Left ventricle myocardium superior (tissue), 1 donor: ENCODE results near the gene GABRB3. TPM values are rescaled to one million over a fixed set of nuclear protein-coding genes. Genes with fewer than 3 reads are reported as not detected.

Source experiments
- ATAC-seq: fragments of 200-7000 bp; cut with Tn5 transposase; one replicate; pipeline ENCODE4 v1.9.1; 2020; ENCODE audit warnings: mild to moderate bottlenecking, moderate library complexity
- DNase-seq: peaks from one replicate; pipeline ENCODE4 v3.0.0-alpha.2; 2020
- intact Hi-C: fragments of 100-400 bp; cut with micrococcal nuclease; formaldehyde crosslinking; loops from one replicate; pipeline ENCODE4 v1.11.0; 2022
- total RNA-seq: library from RNA; stranded (reverse); fragmentation: NEBNext Ultra II Directional; extraction: Animal tissue kit (Norgen Biotek cat#: 25700); gene quantifications from one replicate; pipeline ENCODE4 v1.2.1, GENCODE V29; 2021
- donor health status: DM: no; HTN: yes; CAD: no; lungs with severe emphysema.

Gene GABRB3
- total RNA-seq, 1 donor from 2014 or later, result 4.5 TPM

- DNase-seq, result no peak
- intact Hi-C loops, result no loop called here
- no peak for ATAC-seq
These were observed 190.0 kb downstream of the GABRB3 start for GRCh38 chr15:26582840-26583239.

- ATAC-seq, result no peak
These were observed 191.9 kb downstream of the GABRB3 start for GRCh38 chr15:26580943-26581342.

DNA sequence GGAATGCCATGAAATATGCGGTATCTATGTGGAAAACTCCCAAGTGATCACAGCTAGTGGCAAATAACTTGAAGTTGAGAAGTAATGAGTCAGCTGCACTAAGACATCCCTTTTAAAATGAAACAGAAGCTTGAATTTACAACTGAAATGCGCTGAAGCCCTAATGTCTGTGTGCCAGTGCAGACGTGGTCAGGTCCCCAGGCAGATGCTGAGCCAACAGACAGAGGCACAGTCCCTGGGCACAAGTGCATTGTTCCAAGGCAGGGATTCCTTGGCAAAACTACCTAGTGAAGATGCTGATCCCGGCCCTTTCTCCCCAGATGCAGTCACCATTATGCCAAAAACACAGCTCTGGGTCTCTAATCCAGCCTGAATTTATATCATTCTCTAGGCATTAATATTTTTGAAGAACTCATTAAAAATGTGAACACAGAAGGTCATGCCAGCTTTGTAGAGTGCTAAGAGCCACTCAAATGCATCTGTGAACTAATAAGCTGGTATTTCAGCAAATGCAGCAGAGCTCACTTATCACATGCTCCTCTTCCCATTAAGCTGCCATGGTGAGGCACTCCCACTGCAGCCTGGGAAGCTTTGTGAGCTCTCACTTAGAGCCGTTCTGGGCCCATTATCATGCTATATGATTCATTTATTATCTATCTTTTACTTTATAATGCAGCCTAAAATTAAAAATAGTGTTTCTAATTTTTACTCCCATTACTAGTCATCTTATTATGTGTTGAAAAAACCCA, 200.1 kb downstream of the GABRB3 start:
- intact Hi-C loops, result no loop called here

More at GRCh38 chr15:26580943-26581342, 191.9 kb downstream of the GABRB3 start:
- intact Hi-C loops, result no loop called here
- no peak for DNase-seq

GRCh38 chr15:26571346-26571745, 201.5 kb downstream of the GABRB3 start:
- DNase-seq (no peak), ATAC-seq (no peak)
- intact Hi-C loops, result no loop called here

More for the DNA sequence above, 200.1 kb downstream of the GABRB3 start:
- no peak for ATAC-seq
- no peak for DNase-seq

DNA sequence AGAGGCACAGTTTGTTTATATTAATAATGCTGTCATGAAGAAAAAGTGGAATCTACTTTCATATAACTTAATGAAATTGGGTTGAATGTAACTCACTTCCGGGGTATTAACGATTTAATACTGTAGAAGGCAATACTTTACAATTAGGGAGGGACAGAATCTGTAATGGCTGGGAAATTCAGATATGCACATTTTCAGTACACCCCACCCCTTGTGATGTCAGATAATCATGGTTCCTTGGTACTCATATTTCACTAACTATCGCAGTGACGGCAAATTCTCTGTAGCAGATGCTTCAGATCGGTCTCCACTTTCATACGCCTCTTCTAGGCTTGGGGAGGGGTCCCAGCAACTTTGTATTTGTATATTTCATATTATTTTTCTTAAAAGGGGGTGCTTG, 207.3 kb downstream of the GABRB3 start:
- ATAC-seq, result no peak
- intact Hi-C loops, result no loop called here
- DNase-seq, result no peak

- DNase-seq (no peak), ATAC-seq (no peak)
- intact Hi-C loops, result no loop called here
These were observed 208.5 kb downstream of the GABRB3 start for GRCh38 chr15:26564361-26564760.

GRCh38 chr15:26562336-26562735, 210.5 kb downstream of the GABRB3 start:
- intact Hi-C loops, result no loop called here
- DNase-seq (peak; percentile 42), ATAC-seq (peak; percentile 86)

DNA sequence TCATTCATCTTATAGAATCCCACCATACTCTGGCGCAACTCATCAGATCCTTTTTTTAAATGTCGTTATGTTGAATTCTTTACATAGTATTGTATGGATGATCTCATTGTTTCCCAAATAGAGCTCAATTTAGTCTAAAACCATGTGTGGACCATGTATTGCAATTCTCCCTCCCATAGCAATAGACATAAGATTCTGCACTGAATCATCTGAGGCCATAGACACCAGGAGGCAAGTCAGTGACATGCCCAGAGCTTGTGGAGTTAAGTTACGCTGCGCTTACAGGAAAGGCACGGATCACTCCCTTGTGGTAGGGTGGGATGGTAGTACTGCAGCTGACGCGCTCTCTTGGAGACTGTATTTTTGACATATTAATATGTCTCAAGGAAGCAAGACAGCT, 211.0 kb downstream of the GABRB3 start:
- DNase-seq (no peak), ATAC-seq (no peak)
- intact Hi-C loops, result no loop called here

DNA sequence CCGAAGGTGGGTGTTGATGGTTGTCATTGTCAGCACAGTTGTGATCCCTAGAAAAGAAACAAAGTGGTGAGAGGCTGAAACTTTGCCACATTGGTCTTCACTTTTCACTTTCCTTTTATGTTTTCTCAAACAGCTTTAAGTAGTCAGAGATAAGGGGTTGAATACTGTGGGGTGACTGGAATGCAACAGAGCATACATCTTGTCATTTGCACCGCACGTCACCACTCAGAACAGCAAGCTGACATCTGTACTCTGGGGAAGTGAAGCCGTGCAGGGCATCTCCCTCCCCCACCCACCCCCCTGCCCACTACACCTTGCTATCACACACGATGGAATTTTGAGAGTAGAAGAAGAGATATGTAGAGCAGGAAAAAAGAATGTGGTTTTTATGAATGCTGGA, 211.7 kb downstream of the GABRB3 start:
- peak; percentile 96 for ATAC-seq
- intact Hi-C loops, result no loop called here
- DNase-seq, result peak; percentile 32

DNA sequence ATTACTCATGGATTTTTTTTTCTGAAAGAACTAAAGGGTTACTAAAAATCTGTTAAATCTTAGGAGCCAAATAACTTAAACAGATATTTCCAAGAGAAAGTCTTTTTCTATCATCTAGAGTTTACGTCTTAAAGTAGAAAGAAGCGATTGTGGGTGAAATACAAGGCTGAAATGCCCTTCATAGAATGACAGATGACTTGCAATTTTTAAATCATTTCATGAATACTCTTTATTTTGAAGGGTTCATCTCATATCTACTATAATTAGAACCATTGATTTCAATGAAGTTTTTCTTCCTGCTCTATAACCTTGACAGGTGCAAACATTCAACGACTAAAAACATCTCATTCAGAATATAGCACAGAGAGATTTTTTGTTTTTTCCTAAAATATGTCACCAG, 217.0 kb downstream of the GABRB3 start:
- DNase-seq (no peak), ATAC-seq (no peak)
- intact Hi-C loops, result no loop called here

DNA sequence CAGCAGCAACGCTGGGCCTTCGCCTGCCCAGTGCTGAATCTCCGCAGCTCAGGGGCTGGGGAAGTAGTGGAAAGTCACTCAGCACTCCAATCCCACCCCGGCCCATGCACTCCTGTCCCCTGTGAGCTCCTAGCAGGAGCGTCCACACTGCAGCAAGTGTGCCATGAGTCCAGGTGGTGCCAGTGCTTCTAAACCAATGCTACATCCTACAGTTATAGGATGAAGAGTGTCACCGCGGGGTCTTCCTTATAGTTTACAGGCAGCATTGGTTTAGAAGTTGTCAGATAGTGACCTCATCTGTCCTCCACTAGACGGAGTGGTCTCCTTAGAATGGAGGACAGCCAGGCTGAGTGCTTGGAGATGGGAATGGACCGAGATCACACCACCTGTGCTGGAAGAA, 221.4 kb downstream of the GABRB3 start:
- ATAC-seq, result no peak
- intact Hi-C loops, result no loop called here
- DNase-seq, result no peak

DNA sequence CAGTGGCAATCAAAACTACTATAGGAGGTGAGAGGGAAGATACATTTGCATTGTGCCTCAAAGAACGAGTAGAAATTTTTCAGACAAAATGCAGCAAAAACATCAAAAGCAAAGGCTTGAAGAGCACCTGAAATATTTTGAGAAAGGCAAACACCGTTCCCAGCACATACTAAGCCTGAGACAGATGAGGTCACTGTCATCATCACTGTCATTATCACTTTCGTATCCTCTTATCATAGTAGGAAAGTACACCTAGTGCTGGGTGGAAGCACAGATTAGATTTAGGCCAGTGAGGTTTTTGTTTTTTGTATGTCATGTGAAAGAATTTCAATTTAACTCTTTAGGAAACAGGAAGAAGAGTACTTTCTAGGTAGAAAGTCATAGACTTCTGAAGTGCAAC, 222.0 kb downstream of the GABRB3 start:
- DNase-seq, result no peak
- peak; percentile 26 for ATAC-seq
- intact Hi-C loops, result no loop called here

- intact Hi-C loops, result no loop called here
- DNase-seq (no peak), ATAC-seq (no peak)
These were observed 235.2 kb downstream of the GABRB3 start for GRCh38 chr15:26537663-26538062.

DNA sequence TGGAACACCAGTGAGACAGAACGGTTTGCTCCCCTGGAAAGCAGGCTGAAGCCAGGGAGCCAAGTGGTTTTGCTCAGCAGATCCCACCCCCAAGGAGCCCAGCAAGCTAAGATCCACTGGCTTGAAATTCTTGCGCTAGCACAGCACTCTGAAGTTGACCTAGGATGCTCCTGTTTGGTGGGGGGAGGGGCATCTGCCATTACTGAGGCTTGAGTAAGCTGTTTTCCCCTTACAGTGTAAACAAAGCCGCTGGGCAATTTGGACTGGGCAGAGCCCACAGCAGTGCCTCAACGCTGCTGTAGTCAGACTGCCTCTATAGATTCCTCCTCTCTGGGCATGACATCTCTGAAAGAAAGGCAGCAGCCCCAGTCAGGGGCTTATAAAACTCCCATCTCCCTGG, 241.4 kb downstream of the GABRB3 start:
- intact Hi-C loops, result no loop called here
- no peak for ATAC-seq
- no peak for DNase-seq

DNA sequence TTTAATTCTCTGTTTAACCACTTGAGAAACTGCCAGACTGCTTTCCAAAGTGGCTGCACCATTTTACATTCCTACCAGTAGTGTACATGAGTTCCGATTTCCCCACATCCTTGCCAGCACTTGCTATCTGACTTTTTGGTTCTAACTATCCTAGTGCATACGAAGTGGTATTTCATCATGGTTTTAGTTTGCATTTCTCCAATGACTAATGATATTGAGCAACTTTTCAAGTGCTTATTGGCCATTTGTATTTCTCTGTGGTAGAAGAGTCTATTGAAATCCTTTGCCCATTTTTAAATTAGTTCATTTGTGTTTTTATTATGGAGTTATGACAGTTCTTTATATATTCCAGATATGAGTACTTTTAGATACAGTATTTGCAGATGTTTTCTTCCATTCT, 247.8 kb downstream of the GABRB3 start:
- ATAC-seq, result no peak
- DNase-seq, result no peak
- intact Hi-C loops, result no loop called here

- no peak for DNase-seq
- ATAC-seq, result no peak
- intact Hi-C loops, result no loop called here
These were observed 251.1 kb downstream of the GABRB3 start for GRCh38 chr15:26521691-26522198.

- ATAC-seq (no peak), DNase-seq (no peak)
- intact Hi-C loops, result no loop called here
These were observed 251.7 kb downstream of the GABRB3 start for GRCh38 chr15:26521130-26521529.

DNA sequence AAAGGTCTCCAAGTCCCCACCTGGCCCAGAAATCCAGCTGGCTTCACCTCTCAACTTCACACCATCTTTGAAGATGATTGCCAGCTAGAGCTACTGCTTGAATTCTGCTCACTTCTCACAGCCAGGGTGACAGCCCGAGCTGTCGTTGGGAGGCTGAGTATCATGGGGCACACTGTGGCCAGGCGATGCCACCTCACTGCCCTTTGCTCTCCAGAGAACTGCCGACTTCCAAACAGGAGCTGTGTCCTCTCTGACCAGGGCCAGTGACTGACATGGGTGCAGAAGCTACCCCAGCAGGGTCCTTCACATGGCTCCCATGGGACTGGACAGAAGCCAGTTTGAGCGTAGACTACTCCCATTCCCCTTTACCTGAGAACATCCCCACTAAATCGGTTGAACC, 254.0 kb downstream of the GABRB3 start:
- intact Hi-C loops, result no loop called here
- ATAC-seq (no peak), DNase-seq (no peak)

DNA sequence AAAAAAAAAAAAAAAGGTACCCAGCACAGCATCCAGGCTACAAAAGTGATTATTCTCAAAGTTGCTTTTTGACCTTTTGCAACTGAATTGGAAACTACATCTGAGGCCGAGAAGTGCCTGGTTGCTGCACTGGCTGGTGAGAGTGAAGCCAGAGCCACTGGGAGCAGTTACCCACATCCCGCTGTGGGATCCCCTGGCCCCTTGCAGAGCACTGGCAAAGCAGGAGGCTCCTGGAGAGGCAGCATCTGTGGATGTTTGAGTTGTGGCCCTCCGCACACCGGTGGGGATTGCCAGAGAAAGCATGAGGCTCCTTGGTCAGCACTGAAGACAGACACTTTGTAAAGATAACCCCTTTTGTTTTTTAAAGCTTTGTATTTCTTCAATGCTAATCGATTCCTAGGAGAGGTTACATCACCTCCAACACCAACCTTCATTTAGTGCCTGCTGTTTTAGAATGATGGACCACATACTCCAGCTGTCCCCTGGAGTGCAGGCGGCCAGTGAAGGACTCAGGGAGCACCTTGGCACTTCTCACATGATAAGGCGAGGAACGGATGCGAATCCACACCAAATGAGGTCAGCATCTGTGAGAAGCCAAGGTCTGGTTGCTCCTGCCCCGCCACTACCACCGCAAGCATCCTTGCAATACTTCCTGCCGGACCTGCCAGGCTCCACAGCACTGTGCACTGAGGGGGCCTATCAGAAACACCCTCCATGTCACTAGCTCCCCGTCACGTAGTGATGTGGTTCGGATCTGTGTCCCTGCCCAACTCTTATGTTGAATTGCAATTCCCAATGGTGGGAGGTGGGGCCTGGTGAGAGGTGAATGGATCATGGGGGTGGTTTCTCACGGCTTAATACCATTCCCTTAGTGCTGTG, 256.5 kb downstream of the GABRB3 start:
- ATAC-seq (no peak), DNase-seq (no peak)
- intact Hi-C loops, result no loop called here

DNA sequence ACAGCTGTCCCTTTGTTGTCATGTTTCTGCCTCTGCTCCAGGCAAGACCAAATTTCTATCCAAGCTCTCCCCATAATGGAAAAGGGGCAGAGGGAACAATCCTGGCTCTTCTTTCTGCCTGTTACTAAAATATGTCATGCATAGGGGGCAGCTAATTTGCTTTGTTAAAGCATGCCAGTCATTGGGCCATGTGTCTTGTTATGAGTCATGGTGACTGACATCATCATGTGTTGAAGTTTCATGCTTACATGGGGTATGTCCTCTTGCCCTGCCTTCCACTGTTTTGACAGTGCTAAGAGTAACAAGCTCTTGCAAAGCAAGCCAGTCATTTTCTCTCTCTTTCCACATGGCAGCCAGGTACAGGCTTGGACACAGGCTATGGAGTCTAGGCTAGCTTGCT, 268.9 kb downstream of the GABRB3 start:
- no peak for DNase-seq
- intact Hi-C loops, result no loop called here
- ATAC-seq, result no peak
